ENCODE measurements around the gene DPYD.

DNA sequence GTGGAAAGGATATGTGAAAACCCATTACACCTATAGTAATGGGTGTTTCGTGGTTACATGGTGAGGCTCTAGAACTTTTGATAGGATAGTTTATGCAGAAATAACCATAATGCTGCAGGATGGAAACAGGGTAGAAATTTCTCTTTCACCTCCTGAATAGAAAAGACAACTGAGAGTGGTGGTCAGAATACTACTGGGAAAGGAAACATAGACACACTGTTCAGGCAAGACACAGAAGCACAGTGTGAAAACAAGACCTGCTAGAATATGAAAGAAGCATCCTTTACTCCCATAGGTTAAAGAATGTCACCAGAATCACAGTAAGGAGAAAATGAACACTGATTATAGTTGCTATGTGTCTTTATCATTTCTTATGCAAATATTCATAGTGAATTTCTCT is 496.6 kb downstream of the DPYD start:
- TF ChIP-seq EZH2 (IDR thresholded peaks at IDR 0.05; ENCODE audit: borderline replicate concordance, low read length) = no peak
- TF ChIP-seq, protein P1, sequence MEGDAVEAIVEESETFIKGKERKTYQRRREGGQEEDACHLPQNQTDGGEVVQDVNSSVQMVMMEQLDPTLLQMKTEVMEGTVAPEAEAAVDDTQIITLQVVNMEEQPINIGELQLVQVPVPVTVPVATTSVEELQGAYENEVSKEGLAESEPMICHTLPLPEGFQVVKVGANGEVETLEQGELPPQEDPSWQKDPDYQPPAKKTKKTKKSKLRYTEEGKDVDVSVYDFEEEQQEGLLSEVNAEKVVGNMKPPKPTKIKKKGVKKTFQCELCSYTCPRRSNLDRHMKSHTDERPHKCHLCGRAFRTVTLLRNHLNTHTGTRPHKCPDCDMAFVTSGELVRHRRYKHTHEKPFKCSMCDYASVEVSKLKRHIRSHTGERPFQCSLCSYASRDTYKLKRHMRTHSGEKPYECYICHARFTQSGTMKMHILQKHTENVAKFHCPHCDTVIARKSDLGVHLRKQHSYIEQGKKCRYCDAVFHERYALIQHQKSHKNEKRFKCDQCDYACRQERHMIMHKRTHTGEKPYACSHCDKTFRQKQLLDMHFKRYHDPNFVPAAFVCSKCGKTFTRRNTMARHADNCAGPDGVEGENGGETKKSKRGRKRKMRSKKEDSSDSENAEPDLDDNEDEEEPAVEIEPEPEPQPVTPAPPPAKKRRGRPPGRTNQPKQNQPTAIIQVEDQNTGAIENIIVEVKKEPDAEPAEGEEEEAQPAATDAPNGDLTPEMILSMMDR (conservative IDR thresholded peaks at IDR 0.05 in 1 of 2, IDR thresholded peaks at IDR 0.05 in 1 of 2; ENCODE audit: extremely low read depth in 1 of 2, insufficient read depth in 1 of 2, low read depth in 1 of 2, low read length in 2 of 2) = no peak

All from mammary epithelial cell (primary cell).